ENCODE results near the gene GPR65. TPM values are rescaled to one million over a fixed set of nuclear protein-coding genes. Genes with fewer than 3 reads are reported as not detected.

Gene GPR65
- under 0.01 and 0.14 TPM in 2 replicates for total RNA-seq

DNA sequence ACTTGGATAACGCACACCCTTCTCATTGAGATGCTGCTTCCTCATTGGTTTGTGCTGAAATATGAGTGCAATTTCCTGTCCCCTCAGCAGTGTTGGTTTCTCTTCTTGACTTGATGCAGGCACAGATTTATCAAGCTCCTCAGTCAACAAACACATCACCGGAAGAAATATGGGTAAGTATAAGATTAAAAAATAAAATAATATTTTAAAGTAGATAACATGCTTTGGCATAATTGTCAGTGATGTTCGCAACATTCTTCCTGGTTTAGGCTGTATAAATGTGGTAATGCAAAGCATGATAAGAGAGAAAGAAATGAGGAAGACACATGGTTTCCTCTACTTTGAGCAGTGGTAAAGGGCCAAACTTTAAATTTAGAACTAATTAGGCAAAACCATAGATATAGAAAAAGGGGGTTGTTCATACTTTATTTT, at the start of gene GPR65:
Gene GPR65, plus strand, starts transcription at position 86 of the 432 bp plus-strand sequence. CDS start 5,713 bp downstream, outside the sequence.

GRCh38 chr14:87992718-87993628, 12.0 kb upstream of the GPR65 start, which contains the start of gene GALC:
Gene GALC, minus strand, starts transcription at chr14:87993182. Its CDS starts 18 bp downstream, at chr14:87993164.

Small RNAs within 50 kb of the gene (small RNA-seq; reads per million reads assigned to genes)
- gene RNU6-835P (ENCODE audit: low replicate concordance), result not detected

Other genes starting within 250 kb of the GPR65 start
- gene GALC, start 12.0 kb upstream of the GPR65 start, total RNA-seq, result 24.2 and 28.9 TPM in 2 replicates